Measurements from ENCODE around the gene CD19. TPM values are rescaled to one million over a fixed set of nuclear protein-coding genes. Genes with fewer than 3 reads are reported as not detected.
"Not testable (repeated sequence)": the region's sequence is repeated elsewhere in the genome, so short reads cannot be mapped to it uniquely, and the experiment has no call there.

CD19 gene
- total RNA-seq, 2 donors from 2014 or later, result not detected

DNA sequence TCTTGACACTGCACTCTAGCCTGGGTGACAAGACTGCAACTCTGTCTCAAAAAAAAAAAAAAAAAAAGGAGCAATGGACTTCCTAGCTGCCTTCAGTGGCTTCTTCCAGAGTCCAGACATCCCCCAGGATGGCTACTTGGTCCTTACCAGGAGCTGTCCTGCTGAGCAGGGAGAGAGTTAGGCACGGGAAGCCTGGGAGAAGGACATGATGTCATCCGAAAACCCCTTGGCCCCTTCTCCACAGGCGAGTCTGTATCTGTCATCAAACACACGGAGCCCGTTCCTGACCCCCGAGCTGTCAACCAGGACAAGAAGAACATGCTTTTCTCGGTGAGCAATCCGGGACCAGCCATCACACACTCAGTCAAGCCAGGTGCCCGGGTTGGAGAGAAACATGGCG is 44.8 kb upstream of the CD19 start:
- Histone ChIP-seq H3K4me3 (no peak overlapping the region), H3K9me3 (no peaks in the 10 kb centered on the region), H3K27ac (no peak overlapping the region), H3K27me3 (no peaks in the 10 kb centered on the region), H3K4me1 (no peaks in the 10 kb centered on the region), H3K36me3 (replicated peaks in 1 of 2; ENCODE audit: insufficient read depth in 1 of 2, low read depth in 2 of 2) (no peaks in the 10 kb centered on the region)
- TF ChIP-seq POLR2A (IDR thresholded peaks at IDR 0.05), result no peak
- TF ChIP-seq, protein P1, sequence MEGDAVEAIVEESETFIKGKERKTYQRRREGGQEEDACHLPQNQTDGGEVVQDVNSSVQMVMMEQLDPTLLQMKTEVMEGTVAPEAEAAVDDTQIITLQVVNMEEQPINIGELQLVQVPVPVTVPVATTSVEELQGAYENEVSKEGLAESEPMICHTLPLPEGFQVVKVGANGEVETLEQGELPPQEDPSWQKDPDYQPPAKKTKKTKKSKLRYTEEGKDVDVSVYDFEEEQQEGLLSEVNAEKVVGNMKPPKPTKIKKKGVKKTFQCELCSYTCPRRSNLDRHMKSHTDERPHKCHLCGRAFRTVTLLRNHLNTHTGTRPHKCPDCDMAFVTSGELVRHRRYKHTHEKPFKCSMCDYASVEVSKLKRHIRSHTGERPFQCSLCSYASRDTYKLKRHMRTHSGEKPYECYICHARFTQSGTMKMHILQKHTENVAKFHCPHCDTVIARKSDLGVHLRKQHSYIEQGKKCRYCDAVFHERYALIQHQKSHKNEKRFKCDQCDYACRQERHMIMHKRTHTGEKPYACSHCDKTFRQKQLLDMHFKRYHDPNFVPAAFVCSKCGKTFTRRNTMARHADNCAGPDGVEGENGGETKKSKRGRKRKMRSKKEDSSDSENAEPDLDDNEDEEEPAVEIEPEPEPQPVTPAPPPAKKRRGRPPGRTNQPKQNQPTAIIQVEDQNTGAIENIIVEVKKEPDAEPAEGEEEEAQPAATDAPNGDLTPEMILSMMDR (IDR thresholded peaks at IDR 0.05), result no peak
- no peak for DNase-seq
- ATAC-seq, result no peak
- WGBS, 2 donors, result 67 to 70% methylated on average over 7 to 10 of the region's 10 CpGs
- intact Hi-C loops (cut with DNase I), result no loop called here

DNA sequence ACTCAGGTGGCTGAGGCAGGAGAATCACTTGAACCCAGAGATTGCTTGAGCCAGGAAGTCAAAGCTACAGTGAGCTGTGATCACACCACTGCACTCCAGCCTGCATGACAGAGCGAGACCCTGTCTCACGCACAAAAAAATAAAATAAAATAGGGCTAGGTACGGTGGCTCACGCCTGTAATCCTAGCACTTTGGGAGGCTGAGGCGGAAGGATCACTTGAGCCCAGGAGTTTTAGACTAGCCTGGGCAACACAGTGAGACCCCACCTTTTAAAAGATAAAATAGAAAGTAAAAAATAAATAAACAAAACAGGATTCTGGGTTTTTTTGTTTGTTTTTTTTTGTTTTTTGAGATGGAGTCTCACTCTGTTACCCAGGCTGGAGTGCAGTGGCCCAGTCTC is 41.4 kb upstream of the CD19 start:
- DNase-seq; H3K4me1 ChIP-seq; H3K36me3 ChIP-seq (replicated peaks in 1 of 2; ENCODE audit: insufficient read depth in 1 of 2, low read depth in 2 of 2); ATAC-seq; H3K9me3 ChIP-seq; H3K27ac ChIP-seq; H3K4me3 ChIP-seq; H3K27me3 ChIP-seq; intact Hi-C loops (cut with DNase I): not testable (repeated sequence)
- 80 to 91% methylated on average over 5 of the region's 5 CpGs for WGBS, 2 donors

DNA sequence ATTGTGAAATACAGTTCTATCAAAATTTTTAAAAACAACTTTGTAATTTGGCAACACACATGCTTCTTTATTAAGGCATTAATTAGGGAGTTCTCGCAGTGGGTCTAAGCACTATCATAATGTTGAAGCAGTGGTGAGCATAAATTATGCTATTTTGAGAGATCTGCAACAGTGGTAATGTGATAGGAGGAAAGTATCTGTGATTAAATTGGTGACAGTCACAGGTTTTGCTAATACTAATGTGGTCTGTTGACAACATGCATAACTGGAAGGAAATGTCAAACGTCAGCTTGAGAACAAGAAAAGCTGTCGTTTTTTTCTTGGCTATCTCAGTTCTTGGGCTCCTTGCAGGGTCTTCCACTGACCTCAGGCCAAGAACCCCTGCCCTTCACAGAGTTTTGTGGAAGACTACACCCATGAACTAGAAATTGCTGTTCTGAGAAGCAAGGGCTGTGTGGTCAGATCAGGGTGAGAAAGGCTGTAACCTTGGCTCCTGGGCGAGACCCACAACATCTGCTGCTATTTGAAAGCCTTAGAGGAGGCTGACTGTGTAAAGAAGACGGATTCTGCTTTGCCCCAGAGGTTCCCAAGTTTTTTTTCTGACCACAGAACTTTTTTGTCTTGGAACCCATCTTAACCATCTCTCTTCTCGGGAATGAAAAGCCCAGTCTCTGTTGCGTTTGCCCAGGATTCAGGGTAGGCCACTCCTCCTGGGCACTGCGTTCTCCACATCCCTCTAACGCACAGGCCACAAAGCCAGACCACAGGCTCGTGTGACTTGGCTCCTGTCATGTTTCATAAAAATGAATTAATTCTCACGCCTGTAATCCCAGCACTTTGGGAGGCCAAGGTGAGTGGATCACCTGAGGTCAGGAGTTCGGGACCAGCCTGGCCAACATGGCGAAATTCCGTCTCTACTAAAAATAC is 39.5 kb upstream of the CD19 start:
- TF ChIP-seq, protein P1 (IDR thresholded peaks at IDR 0.05), result no peak
- no peak for TF ChIP-seq POLR2A (IDR thresholded peaks at IDR 0.05)
- no peak for DNase-seq
- H3K4me1 ChIP-seq, result no peaks in the 10 kb centered on the region
- ATAC-seq, result no peak
- intact Hi-C loops (cut with DNase I), result no loop called here
- no peaks in the 10 kb centered on the region for H3K9me3 ChIP-seq
- H3K4me3 ChIP-seq, result no peak overlapping the region
- H3K27ac ChIP-seq, result no peak overlapping the region
- no peaks in the 10 kb centered on the region for H3K36me3 ChIP-seq (replicated peaks in 1 of 2; ENCODE audit: insufficient read depth in 1 of 2, low read depth in 2 of 2)
- WGBS, 2 donors, result 64 to 67% methylated on average over 11 to 14 of the region's 14 CpGs
- H3K27me3 ChIP-seq, result no peaks in the 10 kb centered on the region

DNA sequence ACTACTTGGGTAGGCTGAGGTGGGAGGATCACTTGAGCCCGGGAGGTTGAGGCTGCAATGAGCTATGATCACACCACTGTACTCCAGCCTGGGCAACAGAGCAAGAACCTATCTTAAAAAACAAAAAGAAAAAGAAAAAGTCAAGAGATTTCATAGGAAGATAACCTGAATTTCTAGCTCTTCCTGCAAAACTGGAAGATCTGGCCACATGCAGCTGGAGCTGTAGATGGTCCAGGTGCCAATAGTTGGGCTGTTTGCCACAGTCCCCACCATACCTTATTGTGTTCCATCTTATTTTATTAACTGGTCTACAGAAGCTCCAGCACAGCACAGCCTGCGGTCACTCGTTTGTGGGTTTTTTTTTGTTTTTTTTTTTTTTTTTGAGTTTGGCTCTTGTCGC is 38.5 kb upstream of the CD19 start:
- Histone ChIP-seq H3K9me3 (no peaks in the 10 kb centered on the region), H3K27ac (no peak overlapping the region), H3K27me3 (no peaks in the 10 kb centered on the region), H3K4me3 (no peak overlapping the region), H3K36me3 (replicated peaks in 1 of 2; ENCODE audit: insufficient read depth in 1 of 2, low read depth in 2 of 2) (no peaks in the 10 kb centered on the region), H3K4me1 (no peaks in the 10 kb centered on the region)
- ATAC-seq (no peak), DNase-seq (no peak)
- WGBS, 2 donors, result 88 to 92% methylated on average over 4 of the region's 4 CpGs
- intact Hi-C loops (cut with DNase I), result no loop called here
- no peak for TF ChIP-seq POLR2A (IDR thresholded peaks at IDR 0.05)
- TF ChIP-seq, protein P1 (IDR thresholded peaks at IDR 0.05), result no peak

DNA sequence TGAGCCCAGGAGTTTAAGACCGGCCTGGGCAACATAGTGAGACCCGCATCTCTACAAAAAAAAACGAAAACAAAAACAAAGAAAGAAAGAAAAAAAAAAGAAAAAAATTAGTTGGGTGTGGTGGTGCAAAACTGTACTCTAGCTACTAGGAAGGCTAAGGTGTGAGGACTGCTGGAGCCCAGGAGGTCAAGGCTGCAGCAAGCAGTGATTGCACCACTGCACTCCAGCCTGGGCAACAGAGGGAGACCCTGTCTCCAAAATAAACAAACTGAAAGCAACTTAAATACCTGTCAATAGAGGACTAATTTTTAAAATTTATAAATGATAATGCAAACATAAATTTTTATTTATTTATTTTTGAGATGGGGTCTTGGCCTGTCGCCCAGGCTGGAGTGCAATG is 36.2 kb upstream of the CD19 start:
- DNase-seq, result no peak
- no peak for TF ChIP-seq POLR2A (IDR thresholded peaks at IDR 0.05)
- TF ChIP-seq, protein P1 (IDR thresholded peaks at IDR 0.05), result no peak
- H3K4me3 ChIP-seq, result no peak overlapping the region
- H3K4me1 ChIP-seq, result no peaks in the 10 kb centered on the region
- H3K9me3 ChIP-seq, result no peaks in the 10 kb centered on the region
- ATAC-seq, result no peak
- intact Hi-C loops (cut with DNase I), result no loop called here
- H3K36me3 ChIP-seq (replicated peaks in 1 of 2; ENCODE audit: insufficient read depth in 1 of 2, low read depth in 2 of 2), result no peaks in the 10 kb centered on the region
- WGBS, 2 donors, result 71 to 79% methylated on average over 4 of the region's 4 CpGs
- no peaks in the 10 kb centered on the region for H3K27me3 ChIP-seq
- H3K27ac ChIP-seq, result no peak overlapping the region

Measured in body of pancreas (tissue), 4 donors.